Activated gamma-delta T cell treated with anti-CD3 and anti-CD28 coated beads, Interleukin-2, amount 50 U/mL, for 16 hours (primary cell): Measurements from ENCODE around the gene TRIML1.

Experiments
- DNase-seq: peaks from one replicate; pipeline ENCODE4 v3.0.0-alpha.2; 2020; ENCODE audit warnings: low read depth

The TRIML1 gene

DNA sequence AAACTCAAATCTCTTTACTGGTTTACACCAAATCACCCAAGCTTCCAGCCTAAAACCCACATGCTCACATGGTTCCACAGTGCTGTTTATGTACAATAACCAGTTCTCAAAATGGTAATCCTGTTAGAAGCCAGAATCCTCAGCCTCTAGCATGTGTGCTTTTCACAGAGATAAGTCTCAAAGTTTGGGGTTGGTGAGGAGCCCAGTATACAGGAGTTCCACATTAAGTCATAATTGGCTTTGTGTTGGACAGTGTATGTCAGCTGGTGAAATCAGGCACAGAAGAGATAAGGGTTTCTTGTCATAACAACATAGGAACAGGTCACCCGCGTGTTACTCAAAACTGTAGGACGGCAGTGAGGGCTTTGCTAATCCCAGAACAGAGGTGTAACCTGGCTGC is at the start of gene TRIML1:
Gene TRIML1, plus strand, starts transcription at position 301 of the 400 bp plus-strand sequence. CDS start 118 bp downstream, outside the sequence.
- DNase-seq = no peak

DNA sequence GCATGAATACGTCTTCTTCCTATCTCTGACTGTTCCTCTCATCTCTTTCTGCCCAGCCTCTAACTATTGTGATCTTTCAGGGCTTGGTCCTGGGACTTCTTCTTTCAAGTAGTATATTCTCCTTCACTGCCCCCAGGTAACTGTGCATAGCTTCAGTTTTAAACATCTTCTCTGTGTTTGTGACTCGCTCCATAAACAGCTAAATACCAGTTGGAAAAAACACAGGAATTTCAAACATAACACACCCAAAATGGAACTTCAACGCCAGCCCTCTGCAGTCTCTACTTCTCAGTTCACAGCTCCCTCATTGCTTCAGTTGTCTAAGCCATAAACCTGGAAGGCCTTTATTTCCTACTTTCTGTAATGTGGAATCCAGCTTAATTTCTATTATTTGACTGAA is 46.4 kb upstream of the TRIML1 start:
- no peak for DNase-seq

GRCh38 chr4:188106454-188106853 is 32.8 kb upstream of the TRIML1 start:
- no peak for DNase-seq

GRCh38 chr4:188107931-188108843 is 31.1 kb upstream of the TRIML1 start:
- no peak for DNase-seq

DNA sequence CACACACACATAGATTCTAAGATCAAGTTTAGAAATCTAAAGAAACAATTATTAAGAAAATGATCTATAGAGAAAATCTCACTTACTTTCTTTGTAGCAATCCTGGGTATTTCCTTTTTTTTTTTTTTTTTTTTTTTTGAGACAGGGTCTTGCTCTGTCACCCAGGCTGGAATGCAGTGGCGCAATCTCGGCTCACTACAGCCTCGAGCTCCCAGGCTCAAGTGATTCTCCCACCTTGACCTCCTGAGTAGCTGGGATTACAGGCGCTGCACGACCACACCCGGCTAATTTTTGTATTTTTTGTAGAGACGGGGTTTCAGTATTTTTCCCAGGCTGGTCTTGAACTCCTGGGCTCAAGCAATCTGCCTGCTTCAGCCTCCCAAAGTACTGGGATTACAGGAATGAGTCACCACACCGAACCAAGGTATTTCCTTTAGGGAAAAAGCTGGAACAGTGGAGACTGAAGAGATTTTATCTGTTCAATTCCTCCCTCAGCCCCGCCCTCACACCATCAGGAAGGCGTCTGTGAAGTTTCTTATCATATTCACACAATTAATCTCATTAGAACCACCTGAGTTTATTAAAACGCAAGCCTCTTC is 30.0 kb upstream of the TRIML1 start, which contains the start of gene TRIML2:
Gene TRIML2, minus strand, starts transcription at position 447 of the 599 bp plus-strand sequence. CDS start 4,235 bp downstream, outside the sequence.
- DNase-seq = no peak

DNA sequence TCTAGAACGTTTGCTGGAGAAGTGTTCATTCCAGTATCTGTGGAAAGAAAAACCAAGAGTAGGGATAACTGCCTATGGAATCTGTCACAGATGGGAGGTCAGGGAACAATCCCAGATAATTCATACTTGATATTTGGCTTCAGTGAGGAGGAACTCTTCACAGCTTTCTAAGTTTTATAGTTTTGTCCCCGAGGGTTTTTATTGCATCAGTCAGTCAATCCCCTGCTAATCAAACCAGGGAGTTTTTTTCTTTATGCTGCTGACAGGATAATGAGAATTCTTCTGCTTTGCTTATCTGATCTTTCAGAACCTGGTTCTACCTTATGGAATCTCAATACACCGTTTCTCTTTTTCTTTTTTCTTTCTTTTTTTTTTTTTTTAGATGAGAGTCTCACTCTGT is 29.2 kb upstream of the TRIML1 start:
- DNase-seq = no peak

GRCh38 chr4:188110741-188111471 is 28.3 kb upstream of the TRIML1 start:
- DNase-seq = no peak

DNA sequence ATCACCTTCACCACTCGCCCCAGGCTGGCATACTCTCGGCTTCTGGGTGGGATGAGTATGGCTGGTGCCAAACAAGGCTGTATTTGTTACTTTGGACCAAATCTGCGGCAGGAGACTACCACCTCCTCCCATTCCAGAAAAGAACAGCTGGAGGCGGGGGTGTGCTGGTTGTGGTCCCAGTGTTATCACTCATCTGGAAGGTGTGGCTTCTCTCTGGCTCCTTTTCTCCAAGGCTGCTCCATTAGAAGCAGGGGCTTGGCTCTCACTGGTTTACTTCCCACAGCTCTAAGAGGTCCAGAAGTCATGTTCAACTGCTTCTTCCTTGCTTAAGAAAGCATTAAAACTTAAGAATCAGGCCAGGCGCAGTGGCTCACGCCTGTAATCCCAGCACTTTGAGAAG is 27.3 kb upstream of the TRIML1 start:
- DNase-seq = no peak

- DNase-seq = no peak
Observed at GRCh38 chr4:188113156-188113555, 26.1 kb upstream of the TRIML1 start.

DNA sequence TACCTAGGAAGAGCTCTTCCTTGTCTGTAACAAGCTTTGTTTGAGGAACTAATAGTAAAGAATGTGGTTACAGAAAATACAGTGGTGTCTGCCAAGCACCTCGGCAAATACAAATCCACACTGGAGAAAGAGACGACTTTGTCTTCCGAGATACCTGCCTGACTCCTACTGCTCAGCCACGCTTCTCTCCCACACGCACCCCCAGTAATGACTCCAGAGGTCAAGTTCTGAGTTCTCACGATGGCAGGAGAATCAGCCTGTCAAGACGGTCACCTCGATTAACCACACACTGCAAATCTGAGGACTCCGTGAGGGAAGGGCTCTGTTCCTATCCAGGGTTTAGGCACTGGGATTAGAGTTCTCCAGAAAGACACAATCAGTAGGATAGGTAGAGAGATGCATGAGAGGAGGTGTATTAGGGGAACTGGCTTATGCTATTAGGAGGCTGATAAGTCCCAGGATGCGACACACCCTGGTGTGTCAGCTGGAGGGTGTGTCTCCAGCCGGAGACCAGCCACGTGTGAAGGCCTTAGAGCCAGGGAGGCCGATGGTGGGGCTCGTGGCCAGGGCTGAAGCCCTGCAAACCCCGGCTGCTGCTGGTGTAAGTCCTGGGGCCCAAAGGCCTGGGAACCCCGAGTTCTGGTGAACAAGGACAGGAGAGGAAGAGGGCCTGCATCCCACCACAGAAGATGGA is 21.5 kb upstream of the TRIML1 start:
- DNase-seq = no peak

DNA sequence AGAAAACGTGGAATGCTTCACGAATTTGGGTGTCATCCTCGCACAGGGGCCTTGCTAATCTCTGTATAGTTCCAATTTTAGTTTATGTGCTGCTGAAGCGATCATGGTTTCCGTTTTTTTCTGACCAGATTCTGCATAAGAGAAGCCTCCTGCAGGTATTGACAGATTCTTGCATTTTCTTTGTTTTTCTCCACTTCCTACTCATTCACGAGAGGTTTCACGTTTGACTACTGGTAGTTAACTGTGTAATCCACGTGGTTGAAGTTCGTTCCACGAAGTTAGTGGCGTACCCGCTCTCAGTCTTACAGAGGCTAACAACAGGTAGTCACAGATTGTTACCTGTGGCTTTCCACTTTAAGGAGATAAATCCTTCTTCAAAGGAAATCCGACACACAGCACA is 17.7 kb upstream of the TRIML1 start:
- no peak for DNase-seq

DNA sequence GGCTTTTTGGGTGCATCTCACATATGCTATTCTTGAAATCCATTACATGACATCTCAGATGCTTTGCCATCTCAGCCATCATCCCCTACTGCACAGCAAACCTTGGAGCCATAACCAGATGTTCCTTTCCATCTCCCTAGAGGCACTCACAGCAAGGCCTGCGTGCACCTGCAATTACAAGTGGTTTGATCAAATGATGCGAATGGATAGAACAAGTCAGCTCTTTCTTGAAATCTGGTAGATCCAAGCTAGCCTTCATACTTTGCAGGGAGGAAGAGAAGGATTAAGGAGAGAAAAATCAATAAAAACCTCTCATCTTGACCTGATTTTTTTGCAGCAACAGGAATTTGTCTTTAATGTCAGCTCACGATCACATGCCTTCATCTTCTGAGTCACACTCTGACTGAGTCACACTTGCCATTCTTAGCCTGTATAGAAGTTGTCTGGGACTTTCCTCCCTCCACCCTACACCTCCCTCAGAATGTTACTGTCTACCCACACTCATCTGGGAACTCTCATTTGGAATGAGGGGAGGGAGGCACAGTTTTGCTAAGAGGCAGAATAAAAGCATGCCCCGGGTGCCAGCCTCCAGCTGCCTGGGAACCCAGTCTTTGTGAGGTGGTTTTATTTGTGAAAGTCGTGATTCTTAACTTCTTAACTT is 11.9 kb upstream of the TRIML1 start:
- DNase-seq = no peak

- no peak for DNase-seq
Observed at GRCh38 chr4:188130355-188130754, 8.9 kb upstream of the TRIML1 start.

GRCh38 chr4:188132232-188132631 is 7.0 kb upstream of the TRIML1 start:
- no peak for DNase-seq

DNA sequence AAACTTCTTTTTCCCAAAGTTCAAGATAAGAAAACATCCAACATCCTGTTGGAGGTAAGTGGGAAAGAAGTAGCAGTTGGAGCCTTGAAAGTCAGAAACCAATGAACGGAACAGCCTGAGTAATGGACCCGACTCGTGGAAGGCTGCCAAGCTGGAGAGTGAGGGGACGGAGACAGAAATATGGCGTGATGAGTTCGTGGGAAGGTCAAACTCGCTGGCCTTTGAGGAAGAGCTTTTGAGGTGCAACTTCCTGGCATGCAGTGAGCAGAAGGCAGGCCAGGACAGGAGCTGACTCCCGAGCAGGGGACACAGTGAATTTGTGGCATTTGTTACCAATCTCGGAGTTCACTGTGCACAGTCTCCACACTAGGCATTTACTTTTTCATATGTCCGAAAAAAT is 1.0 kb upstream of the TRIML1 start:
- DNase-seq = no peak

GRCh38 chr4:188139671-188140070 is 430 bp downstream of the TRIML1 start:
- no peak for DNase-seq

- no peak for DNase-seq
Observed at GRCh38 chr4:188143731-188144130, 4.5 kb downstream of the TRIML1 start.

GRCh38 chr4:188145601-188146000 is 6.4 kb downstream of the TRIML1 start:
- no peak for DNase-seq

- no peak for DNase-seq
Observed at GRCh38 chr4:188146618-188147017, 7.4 kb downstream of the TRIML1 start.

GRCh38 chr4:188147176-188147575 is 7.9 kb downstream of the TRIML1 start:
- DNase-seq = no peak

DNA sequence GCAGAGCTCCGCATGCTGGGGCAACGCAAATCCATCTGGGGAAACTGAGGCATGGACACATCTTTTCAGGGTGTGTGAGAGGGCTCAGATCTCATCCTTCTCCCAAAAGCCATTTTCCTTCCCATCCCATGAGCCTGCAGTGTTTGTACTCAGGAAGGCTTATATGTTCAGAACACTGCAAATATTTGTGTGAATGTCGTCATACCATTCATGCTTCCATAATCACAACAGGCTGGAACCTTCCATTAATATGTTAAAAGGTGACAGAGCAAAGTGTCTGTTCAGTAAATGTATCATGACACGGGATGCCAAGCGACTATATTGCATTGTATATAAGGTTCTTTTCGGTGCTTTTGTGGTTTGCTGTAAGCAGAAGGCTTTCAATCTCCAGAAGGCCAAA is 8.5 kb downstream of the TRIML1 start:
- no peak for DNase-seq
